Jurkat, Clone E6-1 (cell line): ENCODE measurements around the gene C3orf52.

ENCODE experiments used
- DNase-seq: peaks from one replicate; pipeline ENCODE4 v3.0.0-alpha.2; 2011; ENCODE audit warnings: low read depth, low spot score
- H3K4me3 ChIP-seq: 2 replicates; pipeline ENCODE4 v1.5.1; 2011; ENCODE audit warnings: mild to moderate bottlenecking, low read length, control low read depth, moderate library complexity

C3orf52 gene

GRCh38 chr3:112132554-112132953 is 46.4 kb downstream of the C3orf52 start:
- DNase-seq, result no peak
- H3K4me3 ChIP-seq, result peak overlapping the region; percentile 51

- peak within 1 kb of the TSS; percentile 51 for H3K4me3 ChIP-seq
- peak; percentile 68 for DNase-seq
These were observed 46.8 kb downstream of the C3orf52 start, which contains the start of gene GCSAM for GRCh38 chr3:112132975-112133448. Gene GCSAM, minus strand, starts transcription at chr3:112133248. Its CDS starts 128 bp downstream, at chr3:112133120.

DNA sequence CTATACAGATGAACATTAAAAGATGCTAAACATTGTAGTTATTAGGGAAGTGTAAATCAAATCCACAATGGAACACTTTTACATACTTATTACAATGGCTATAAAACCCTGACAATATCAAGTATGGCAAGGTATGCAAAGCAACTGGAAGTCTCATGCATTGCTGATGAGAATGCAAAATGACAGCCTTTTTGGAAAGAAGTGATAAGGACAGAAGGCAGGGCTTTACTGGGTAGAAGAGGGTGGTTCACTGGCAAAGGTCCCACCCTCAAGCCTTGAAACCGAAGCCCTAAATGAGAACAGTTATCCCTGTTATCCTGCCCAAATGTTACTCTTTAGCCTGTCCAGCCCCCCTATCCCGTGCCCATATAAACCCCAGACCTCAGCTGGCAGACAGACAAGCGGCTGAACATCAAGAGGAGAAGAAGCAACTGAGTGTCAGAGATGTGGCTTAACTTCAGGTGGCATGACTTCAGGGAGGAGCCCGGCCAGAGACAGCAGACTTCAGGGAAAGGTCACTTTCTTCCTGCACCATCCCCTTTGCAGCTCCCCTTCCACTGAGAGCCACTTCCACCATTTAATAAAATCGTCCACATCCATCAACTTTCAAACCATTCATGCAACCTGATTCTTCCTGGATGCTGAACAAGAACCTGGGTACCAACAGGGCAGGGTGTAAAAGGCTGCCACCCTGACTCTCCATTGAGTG is 47.6 kb downstream of the C3orf52 start:
- no peak for DNase-seq
- no peak overlapping the region; the same call in 1 of the 2 replicates for H3K4me3 ChIP-seq

GRCh38 chr3:112134335-112135124 is 48.3 kb downstream of the C3orf52 start:
- peak; percentile 84 for DNase-seq
- H3K4me3 ChIP-seq, result no peak overlapping the region

- no peak overlapping the region for H3K4me3 ChIP-seq
- no peak for DNase-seq
These were observed 49.9 kb downstream of the C3orf52 start for GRCh38 chr3:112136046-112136445.

DNA sequence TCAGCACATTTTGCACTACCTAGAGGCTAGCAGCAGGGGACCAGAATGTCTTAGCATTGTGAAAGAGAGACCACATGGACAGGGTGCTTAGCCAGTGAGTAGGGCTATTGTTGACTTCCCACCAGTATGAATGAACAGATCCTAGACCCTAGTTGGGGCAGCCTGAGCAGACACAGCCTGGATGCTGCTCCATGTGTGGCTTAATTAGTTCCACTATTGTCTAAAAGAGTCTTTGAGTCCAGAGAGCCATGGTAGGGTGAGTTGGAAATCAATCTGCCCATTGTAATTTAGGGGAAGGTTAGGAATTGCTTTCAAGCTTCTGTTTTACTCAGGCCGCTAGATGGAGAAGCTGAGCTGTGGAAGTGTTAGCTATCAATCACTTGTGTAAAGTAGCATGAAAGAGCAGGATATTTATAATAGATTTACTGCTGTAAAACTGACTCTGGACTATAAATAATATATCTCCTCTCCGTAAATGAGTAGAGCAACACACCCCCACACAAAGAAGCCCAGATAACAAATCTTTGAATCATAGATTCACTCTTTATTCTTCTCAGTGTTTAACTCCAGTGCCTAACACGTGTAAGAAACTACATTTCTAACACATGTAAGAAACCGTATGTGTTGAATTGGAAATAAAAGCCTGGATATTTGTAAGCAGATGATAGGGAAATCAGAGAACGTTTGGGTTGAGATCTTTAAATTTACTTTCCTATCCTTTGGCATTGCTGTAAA is 50.9 kb downstream of the C3orf52 start:
- no peak overlapping the region for H3K4me3 ChIP-seq
- peak; percentile 65 for DNase-seq

DNA sequence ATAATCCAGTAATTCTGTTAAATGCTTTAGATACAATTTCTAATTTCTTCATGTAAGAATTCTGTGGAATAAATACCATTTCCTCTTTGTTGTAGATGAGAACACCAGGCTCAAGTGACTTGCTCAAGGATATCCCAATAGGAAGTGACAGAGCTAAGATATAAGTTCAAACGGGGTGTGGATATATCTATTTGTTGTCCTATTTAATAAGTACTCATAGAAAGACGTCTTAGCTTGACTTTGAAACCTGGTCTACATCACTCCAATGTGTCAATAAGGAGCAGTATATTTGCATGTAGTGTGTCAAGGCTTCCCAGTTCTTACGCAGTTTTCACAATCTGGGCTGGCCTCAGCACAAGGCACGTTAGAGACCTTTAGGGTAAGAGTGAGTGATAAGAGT is 51.6 kb downstream of the C3orf52 start:
- H3K4me3 ChIP-seq, result no peak overlapping the region
- DNase-seq, result no peak

DNA sequence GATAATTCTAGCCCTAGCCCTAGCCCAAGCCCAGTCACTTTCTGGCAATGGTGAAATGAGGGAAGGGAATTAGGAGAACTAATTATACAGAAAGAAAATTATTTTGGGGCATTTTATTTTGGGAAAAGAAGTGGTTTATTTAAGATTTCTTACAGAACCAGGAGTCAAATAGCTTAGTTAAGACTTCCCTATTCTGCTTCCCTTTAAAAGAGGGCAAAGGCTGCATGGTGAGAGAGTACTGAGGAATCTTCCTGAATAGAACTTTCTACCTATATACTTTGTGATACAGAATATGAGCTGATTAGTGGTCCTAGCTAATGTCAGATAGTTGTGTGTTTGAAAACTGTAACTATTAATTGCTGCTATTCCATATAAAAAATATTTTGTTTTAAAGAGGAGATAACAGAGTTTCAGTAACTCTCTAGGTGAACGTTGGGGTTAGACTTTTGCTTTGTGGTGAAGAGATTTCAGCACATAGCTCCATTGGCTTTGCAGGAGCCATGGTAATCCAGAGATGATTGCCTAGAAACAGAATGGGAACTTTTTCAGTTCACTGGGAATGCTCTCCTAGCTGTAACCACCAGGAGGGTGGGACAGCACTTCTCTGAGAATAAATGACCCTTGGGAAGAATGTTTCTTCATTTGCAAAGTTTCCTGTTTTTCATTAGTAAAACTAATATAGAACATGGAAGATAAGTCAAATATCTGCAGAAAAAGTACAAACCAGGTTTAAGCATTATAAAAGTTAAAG is 52.2 kb downstream of the C3orf52 start:
- no peak for DNase-seq
- H3K4me3 ChIP-seq, result no peak overlapping the region

DNA sequence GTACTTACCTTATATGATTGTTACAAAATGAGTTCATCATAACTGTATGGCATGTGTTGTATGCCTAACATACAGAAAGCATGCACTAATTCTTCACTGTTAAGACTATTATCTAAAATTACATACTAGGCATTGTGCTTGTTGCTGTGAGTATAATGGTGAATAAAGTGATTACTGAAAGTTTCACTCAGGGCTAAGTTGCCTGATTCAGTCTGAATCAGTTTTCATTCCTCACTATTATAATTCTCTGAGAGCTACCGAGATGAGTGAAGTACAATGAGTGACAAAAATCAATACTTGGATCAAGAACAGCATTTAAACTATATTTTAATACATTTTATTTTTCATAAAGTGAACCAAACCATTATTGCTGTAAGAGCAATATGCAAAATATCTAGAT is 54.4 kb downstream of the C3orf52 start:
- no peak for DNase-seq
- no peak overlapping the region for H3K4me3 ChIP-seq

- DNase-seq, result no peak
- no peak overlapping the region for H3K4me3 ChIP-seq
These were observed 55.1 kb downstream of the C3orf52 start for GRCh38 chr3:112141293-112141692.

GRCh38 chr3:112143251-112143650 is 57.1 kb downstream of the C3orf52 start:
- no peak overlapping the region for H3K4me3 ChIP-seq
- DNase-seq, result no peak

- H3K4me3 ChIP-seq, result no peak overlapping the region
- DNase-seq, result no peak
These were observed 57.5 kb downstream of the C3orf52 start for GRCh38 chr3:112143689-112144088.

- DNase-seq, result no peak
- H3K4me3 ChIP-seq, result no peak overlapping the region
These were observed 62.9 kb downstream of the C3orf52 start for GRCh38 chr3:112149136-112149535.

- no peak for DNase-seq
These were observed 81.6 kb downstream of the C3orf52 start for GRCh38 chr3:112167758-112168157.

More at GRCh38 chr3:112167758-112168157, 81.6 kb downstream of the C3orf52 start:
- H3K4me3 ChIP-seq, result no peak overlapping the region
